Esophagus squamous epithelium (tissue), 5 donors: Measurements from ENCODE around the gene SLC22A3. TPM values are rescaled to one million over a fixed set of nuclear protein-coding genes. Genes with fewer than 3 reads are reported as not detected.
A peak's percentile ranks its signal among the peaks of the same experiment; 100 is the strongest.

Experiments used
- DNase-seq: peaks from one replicate; lab custom pipeline; 2025; lab: John Stamatoyannopoulos, UW
- H3K27ac ChIP-seq, 4 donors: fragments of 200-600 bp; sonication (generic); one replicate each; pipeline ENCODE4 v1.5.1; 2016 to 2019; ENCODE audit warnings: mild to moderate bottlenecking in 1 of 4
- H3K27me3 ChIP-seq, 4 donors: fragments of 200-600 bp; sonication (generic); 1 replicate in 3 of 4; 2 replicates in 1 of 4; pipeline versions ENCODE4 v1.5.1 to v1.6.0; 2017 to 2021; ENCODE audit warnings: antibody characterized with exemption in 1 of 4
- H3K36me3 ChIP-seq, 3 donors: fragments of 200-600 bp; sonication (generic); one replicate each; pipeline ENCODE4 v1.5.1; 2016 to 2019
- H3K4me1 ChIP-seq, 3 donors: fragments of 200-600 bp; sonication (generic); one replicate each; pipeline ENCODE4 v1.5.1; 2017 to 2019
- H3K4me3 ChIP-seq, 4 donors: fragments of 200-600 bp; sonication (generic); 1 replicate in 3 of 4; 2 replicates in 1 of 4; pipeline ENCODE4 v1.5.1; 2016 to 2019; ENCODE audit warnings: mild to moderate bottlenecking in 2 of 4, moderate library complexity in 1 of 4
- H3K9me3 ChIP-seq, 3 donors: fragments of 200-600 bp; sonication (generic); one replicate each; pipeline ENCODE4 v1.5.1; 2016 to 2019
- POLR2A ChIP-seq, 4 donors: fragments of 450-650 bp; IDR thresholded peaks; one replicate each; pipeline ENCODE4 v1.6.1; 2017; ENCODE audit warnings: antibody characterized with exemption in 4 of 4, mild to moderate bottlenecking in 4 of 4, moderate library complexity in 3 of 4
- WGBS, 2 donors: methylation state at CpG; one replicate each; pipeline ENCODE4 v1.1.5; 2018; 5-methylcytosine and 5-hydroxymethylcytosine counted together
- intact Hi-C: fragments of 100-400 bp; cut with DNase I; formaldehyde crosslinking; loops from one replicate; pipeline ENCODE4 v1.15.0; 2022
- total RNA-seq, 4 donors: library from RNA; depleted of rRNA; stranded (reverse); fragments of >200 nt; gene quantifications; one replicate each; pipeline ENCODE4 v1.1.0, GENCODE V29; 2016
- TF ChIP-seq, protein P1 (sequence below), 6 experiments: fragments of 450-650 bp in 4 of 6; fragments of 200-600 bp in 2 of 6; sonication (generic) in 2 of 6; IDR thresholded peaks; one replicate each; pipeline ENCODE4 v1.5.1; 2016 to 2019; ENCODE audit warnings: antibody characterized with exemption in 6 of 6, mild to moderate bottlenecking in 4 of 6, moderate library complexity in 4 of 6
- donor health status: DM: yes; HTN: yes; CAD: no.

The SLC22A3 gene
- total RNA-seq, 4 donors from 2014 or later = 5.5 to 14.2 (median 12.0) TPM

DNA sequence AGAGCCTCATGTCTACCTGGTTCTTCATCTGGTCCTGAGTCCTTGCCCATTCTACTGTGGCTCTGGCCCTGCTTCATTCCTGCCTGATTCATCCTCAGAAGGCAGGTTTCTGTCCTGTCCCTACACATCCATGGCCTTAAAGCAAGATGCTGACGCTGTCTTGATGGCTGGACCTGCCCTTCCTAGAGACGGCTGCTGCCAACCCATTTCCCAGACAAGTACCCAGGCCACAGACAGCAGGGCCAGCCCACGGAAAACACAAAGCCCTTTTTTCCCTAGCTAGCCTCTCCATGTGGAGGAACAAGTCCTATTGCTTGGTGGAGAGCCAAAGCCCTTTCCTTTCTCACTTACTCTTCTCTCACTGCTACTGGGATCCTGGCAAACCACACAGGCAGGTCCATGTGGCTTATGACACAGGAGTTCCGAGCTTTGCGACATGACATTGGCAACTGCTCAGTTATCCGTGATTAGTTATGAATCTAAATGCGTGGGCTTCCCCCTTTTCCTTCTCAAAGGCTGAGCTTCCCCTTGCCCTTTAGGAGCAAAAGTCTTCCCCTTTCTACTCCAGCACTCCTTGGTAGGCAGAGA, 72.9 kb downstream of the SLC22A3 start:
- Histone ChIP-seq H3K4me3 (no peak overlapping the region), H3K9me3 (no peaks in the 10 kb centered on the region), H3K36me3 (no peaks in the 10 kb centered on the region), H3K27ac (peak overlapping the region; percentile 13 to 75 (median 67)), H3K27me3 (no peaks in the 10 kb centered on the region), H3K4me1 (peaks cover 0 to 9% (median 7%) of the 10 kb centered on the region in 3 donors)
- TF ChIP-seq POLR2A (IDR thresholded peaks at IDR 0.05) = no peak
- TF ChIP-seq, protein P1, sequence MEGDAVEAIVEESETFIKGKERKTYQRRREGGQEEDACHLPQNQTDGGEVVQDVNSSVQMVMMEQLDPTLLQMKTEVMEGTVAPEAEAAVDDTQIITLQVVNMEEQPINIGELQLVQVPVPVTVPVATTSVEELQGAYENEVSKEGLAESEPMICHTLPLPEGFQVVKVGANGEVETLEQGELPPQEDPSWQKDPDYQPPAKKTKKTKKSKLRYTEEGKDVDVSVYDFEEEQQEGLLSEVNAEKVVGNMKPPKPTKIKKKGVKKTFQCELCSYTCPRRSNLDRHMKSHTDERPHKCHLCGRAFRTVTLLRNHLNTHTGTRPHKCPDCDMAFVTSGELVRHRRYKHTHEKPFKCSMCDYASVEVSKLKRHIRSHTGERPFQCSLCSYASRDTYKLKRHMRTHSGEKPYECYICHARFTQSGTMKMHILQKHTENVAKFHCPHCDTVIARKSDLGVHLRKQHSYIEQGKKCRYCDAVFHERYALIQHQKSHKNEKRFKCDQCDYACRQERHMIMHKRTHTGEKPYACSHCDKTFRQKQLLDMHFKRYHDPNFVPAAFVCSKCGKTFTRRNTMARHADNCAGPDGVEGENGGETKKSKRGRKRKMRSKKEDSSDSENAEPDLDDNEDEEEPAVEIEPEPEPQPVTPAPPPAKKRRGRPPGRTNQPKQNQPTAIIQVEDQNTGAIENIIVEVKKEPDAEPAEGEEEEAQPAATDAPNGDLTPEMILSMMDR (IDR thresholded peaks at IDR 0.05) = no peak
- intact Hi-C loops = no loop called here
- 42 to 76% methylated on average over 4 to 6 of the region's 7 CpGs for WGBS, 2 donors
- DNase-seq = no peak

- Histone ChIP-seq H3K4me3 (no peak overlapping the region), H3K4me1 (peaks cover 0 to 12% (median 7%) of the 10 kb centered on the region in 3 donors), H3K27ac (peak overlapping the region in 3 of 4 donors; percentile 67 to 75 (median 67)), H3K36me3 (no peaks in the 10 kb centered on the region), H3K27me3 (no peaks in the 10 kb centered on the region), H3K9me3 (no peaks in the 10 kb centered on the region)
- 84 to 98% methylated on average over 5 of the region's 5 CpGs for WGBS, 2 donors
- intact Hi-C loops = no loop called here
- no peak for TF ChIP-seq POLR2A (IDR thresholded peaks at IDR 0.05)
- TF ChIP-seq, protein P1 (IDR thresholded peaks at IDR 0.05) = no peak
- DNase-seq = no peak
Observed at GRCh38 chr6:160421854-160422253, 73.7 kb downstream of the SLC22A3 start.

GRCh38 chr6:160424256-160424655, 76.1 kb downstream of the SLC22A3 start:
- H3K36me3 ChIP-seq = no peaks in the 10 kb centered on the region
- H3K4me3 ChIP-seq = no peak overlapping the region
- TF ChIP-seq, protein P1 (IDR thresholded peaks at IDR 0.05) = no peak
- no peak for TF ChIP-seq POLR2A (IDR thresholded peaks at IDR 0.05)
- H3K27me3 ChIP-seq = no peaks in the 10 kb centered on the region
- intact Hi-C loops = no loop called here
- H3K4me1 ChIP-seq = peaks cover 0 to 25% (median 7%) of the 10 kb centered on the region in 3 donors
- H3K27ac ChIP-seq = no peak overlapping the region
- H3K9me3 ChIP-seq = no peaks in the 10 kb centered on the region
- DNase-seq = no peak

DNA sequence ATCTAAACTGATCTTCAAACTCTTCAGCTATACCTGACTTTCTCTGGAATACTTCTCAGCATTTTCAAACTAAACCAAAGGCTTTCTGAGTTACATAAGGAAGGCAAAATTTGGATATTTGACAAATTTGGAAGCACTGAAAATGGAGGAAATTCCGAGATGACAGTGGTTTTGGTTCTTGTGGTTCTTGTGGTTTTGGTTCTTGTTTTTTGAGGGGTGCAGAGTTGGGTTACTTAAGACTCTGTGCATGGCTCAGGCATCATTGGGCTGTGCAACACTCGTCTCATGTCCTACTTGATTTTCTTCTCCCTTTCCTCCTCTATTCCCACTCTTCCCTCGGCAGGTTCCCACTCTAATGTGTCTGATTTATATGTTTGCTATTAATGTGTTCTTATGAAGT, 78.0 kb downstream of the SLC22A3 start:
- peaks cover 0 to 33% (median 10%) of the 10 kb centered on the region in 3 donors for H3K4me1 ChIP-seq
- intact Hi-C loops = no loop called here
- H3K36me3 ChIP-seq = no peaks in the 10 kb centered on the region
- H3K27me3 ChIP-seq = no peaks in the 10 kb centered on the region
- no peak overlapping the region for H3K4me3 ChIP-seq
- H3K9me3 ChIP-seq = no peaks in the 10 kb centered on the region
- no peak overlapping the region for H3K27ac ChIP-seq
- TF ChIP-seq, protein P1 (IDR thresholded peaks at IDR 0.05) = no peak
- TF ChIP-seq POLR2A (IDR thresholded peaks at IDR 0.05) = no peak
- whole genome bisulfite sequencing, 2 donors = 70 to 71% methylated on average over 3 of the region's 3 CpGs
- no peak for DNase-seq

GRCh38 chr6:160427312-160428068, 79.3 kb downstream of the SLC22A3 start:
- intact Hi-C loops = no loop called here
- no peaks in the 10 kb centered on the region for H3K36me3 ChIP-seq
- TF ChIP-seq, protein P1 (IDR thresholded peaks at IDR 0.05) = no peak
- no peak for TF ChIP-seq POLR2A (IDR thresholded peaks at IDR 0.05)
- no peaks in the 10 kb centered on the region for H3K27me3 ChIP-seq
- no peaks in the 10 kb centered on the region for H3K9me3 ChIP-seq
- peaks cover 0 to 40% (median 14%) of the 10 kb centered on the region in 3 donors for H3K4me1 ChIP-seq
- DNase-seq = no peak
- WGBS, 2 donors = 71 to 77% methylated on average over 5 of the region's 5 CpGs
- H3K27ac ChIP-seq = peak overlapping the region in 3 of 4 donors; percentile 50 to 81 (median 74)
- no peak overlapping the region for H3K4me3 ChIP-seq
